ENCODE measurements around the gene APOBEC4.

DNA sequence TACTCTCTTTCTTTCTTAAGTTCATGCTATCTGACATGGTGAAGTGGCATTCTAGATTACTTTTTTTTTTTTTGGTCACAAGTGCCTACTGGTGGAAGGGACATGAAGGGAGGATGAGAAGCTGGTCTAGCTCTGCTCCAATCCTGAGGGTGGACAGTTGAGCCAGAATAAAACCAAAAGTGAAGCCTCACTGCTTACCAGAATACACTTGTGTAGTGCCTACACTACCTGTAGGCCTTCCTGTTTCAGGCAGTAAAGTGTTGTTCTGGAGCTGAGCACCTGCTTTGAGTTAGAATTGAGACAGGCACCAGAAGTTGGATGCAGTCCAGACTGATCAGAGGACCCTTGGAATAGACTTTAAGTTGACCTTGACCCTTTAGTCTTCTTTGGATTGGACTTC, 40.4 kb upstream of the APOBEC4 start:
- TF ChIP-seq POLR2AphosphoS5 (IDR thresholded peaks at IDR 0.05), result no peak
- no peak for TF ChIP-seq CTCF (IDR thresholded peaks at IDR 0.05)

All from stomach (tissue), 4 donors.